IMR-90 (cell line): ENCODE results near the gene CDC42BPA. TPM values are rescaled to one million over a fixed set of nuclear protein-coding genes. Genes with fewer than 3 reads are reported as not detected.

ENCODE experiments used
- ATAC-seq: fragments of 200-7000 bp; cut with Tn5 transposase; 2 replicates; pipeline ENCODE4 v1.9.1; 2020; ENCODE audit warnings: low read depth, mild to moderate bottlenecking, moderate library complexity
- BruUV-seq: library from RNA; stranded (reverse); fragments of 400-500 nt; replicated peaks from 2 replicates; lab custom pipeline; 2021; lab: Mats Ljungman, UMichigan
- CTCF ChIA-PET: fragments of 300-600 bp; formaldehyde crosslinking; extraction: SDS; loops from one replicate; lab custom pipeline; 2021; ENCODE audit warnings: antibody characterized with exemption; lab: Yijun Ruan, JAX
- POLR2A ChIA-PET: fragments of 300-600 bp; sonication (Branson Sonifier 250); formaldehyde crosslinking; loops from one replicate; lab custom pipeline; 2022; ENCODE audit warnings: antibody characterized with exemption; ENCODE audit not compliant: unreplicated experiment; lab: Charles Lee
- DNase-seq: peaks from one replicate; pipeline ENCODE4 v3.0.0; 2013
- H2AFZ ChIP-seq: replicated peaks from 2 replicates; pipeline ENCODE3; 2013; ENCODE audit warnings: low read length, mild to moderate bottlenecking; ENCODE audit not compliant: poor library complexity
- H2AK5ac ChIP-seq: 2 replicates; pipeline ENCODE4 v1.6.1; 2013; ENCODE audit warnings: low read depth, low read length, inconsistent platforms
- H2AK9ac ChIP-seq: replicated peaks from 2 replicates; pipeline ENCODE3; 2013; ENCODE audit warnings: mild to moderate bottlenecking, low read depth, low read length, moderate library complexity; ENCODE audit not compliant: poor library complexity
- H2BK120ac ChIP-seq: 2 replicates; pipeline ENCODE4 v1.6.1; 2013; ENCODE audit warnings: low read depth, low read length, inconsistent platforms
- H2BK15ac ChIP-seq: 3 replicates; pipeline ENCODE4 v1.6.1; 2013; ENCODE audit warnings: low read depth, low read length, inconsistent platforms
- H2BK20ac ChIP-seq: 2 replicates; pipeline ENCODE4 v1.6.1; 2013; ENCODE audit warnings: low read depth, mild to moderate bottlenecking, inconsistent platforms, low read length, moderate library complexity
- H2BK5ac ChIP-seq: 2 replicates; pipeline ENCODE4 v1.6.1; 2013; ENCODE audit warnings: mild to moderate bottlenecking, low read depth, low read length, inconsistent platforms; ENCODE audit not compliant: poor library complexity, severe bottlenecking
- H3K14ac ChIP-seq: replicated peaks from 2 replicates; pipeline ENCODE4 v1.6.1; 2013; ENCODE audit warnings: low read depth, low read length, inconsistent platforms
- H3K18ac ChIP-seq: 2 replicates; pipeline ENCODE4 v1.6.1; 2013; ENCODE audit warnings: low read depth, low read length, control low read depth
- H3K23ac ChIP-seq: 2 replicates; pipeline ENCODE4 v1.6.1; 2013; ENCODE audit warnings: low read depth, low read length, inconsistent platforms
- H3K27ac ChIP-seq: 2 replicates; pipeline ENCODE4 v1.5.1; 2013; ENCODE audit warnings: mild to moderate bottlenecking, control low read depth, low read length; ENCODE audit not compliant: insufficient read depth
- H3K27me3 ChIP-seq: 2 replicates; pipeline ENCODE4 v1.6.1; 2013; ENCODE audit warnings: low read length; ENCODE audit not compliant: control insufficient read depth, insufficient read depth
- H3K36me3 ChIP-seq: 2 replicates; pipeline ENCODE4 v1.6.1; 2013; ENCODE audit warnings: low read length, mixed read lengths; ENCODE audit not compliant: control insufficient read depth, insufficient read depth
- H3K4ac ChIP-seq: 2 replicates; pipeline ENCODE4 v1.6.1; 2013; ENCODE audit warnings: low read depth, low read length, inconsistent platforms
- H3K4me1 ChIP-seq: 2 replicates; pipeline ENCODE4 v1.6.1; 2013; ENCODE audit warnings: low read length, mixed read lengths; ENCODE audit not compliant: control insufficient read depth, insufficient read depth
- H3K4me2 ChIP-seq: 2 replicates; pipeline ENCODE4 v1.6.1; 2013; ENCODE audit warnings: low read depth, mild to moderate bottlenecking, control low read depth, low read length, moderate library complexity
- H3K4me3 ChIP-seq: 2 replicates; pipeline ENCODE4 v1.5.1; 2013; ENCODE audit warnings: low read depth, mild to moderate bottlenecking, control low read depth, low read length, moderate library complexity; ENCODE audit not compliant: insufficient read depth
- H3K56ac ChIP-seq: 2 replicates; pipeline ENCODE4 v1.6.1; 2013; ENCODE audit warnings: low read length, inconsistent platforms; ENCODE audit not compliant: insufficient read depth; ENCODE audit errors: extremely low read depth
- H3K79me1 ChIP-seq, 2 experiments: 2 replicates each; pipeline ENCODE4 v1.6.1; 2013; ENCODE audit warnings: low read length in 2 of 2, inconsistent platforms in 1 of 2, low read depth in 1 of 2
- H3K9ac ChIP-seq: 2 replicates; pipeline ENCODE4 v1.6.1; 2013; ENCODE audit warnings: low read depth, low read length, control low read depth
- H3K9me1 ChIP-seq: 2 replicates; pipeline ENCODE4 v1.6.1; 2013; ENCODE audit warnings: low read length, inconsistent platforms; ENCODE audit not compliant: insufficient read depth
- H3K9me3 ChIP-seq: 2 replicates; pipeline ENCODE4 v1.6.1; 2013; ENCODE audit warnings: low read length; ENCODE audit not compliant: control insufficient read depth, insufficient read depth
- H4K20me1 ChIP-seq: 2 replicates; pipeline ENCODE4 v1.6.1; 2013; ENCODE audit warnings: low read length, inconsistent platforms; ENCODE audit not compliant: insufficient read depth
- H4K5ac ChIP-seq: 2 replicates; pipeline ENCODE4 v1.6.1; 2013; ENCODE audit warnings: mild to moderate bottlenecking, low read depth, low read length, control low read depth
- H4K8ac ChIP-seq, 2 experiments: 2 replicates each; pipeline ENCODE4 v1.6.1; 2013; ENCODE audit warnings: low read depth in 2 of 2, low read length in 2 of 2, control low read depth in 1 of 2, inconsistent platforms in 1 of 2
- H4K91ac ChIP-seq: 2 replicates; pipeline ENCODE4 v1.6.1; 2013; ENCODE audit warnings: low read depth, low read length, inconsistent platforms; ENCODE audit not compliant: insufficient read depth
- BHLHE40 ChIP-seq: fragments of 150-350 bp; IDR thresholded peaks from 2 replicates; pipeline ENCODE4 v1.6.1; 2016; ENCODE audit warnings: mild to moderate bottlenecking, low read depth, low read length
- CEBPB ChIP-seq: IDR thresholded peaks from 2 replicates; pipeline ENCODE4 v1.6.1; 2012; ENCODE audit warnings: low read depth, low read length, improper control_type of control experiment
- CHD1 ChIP-seq: IDR thresholded peaks from 2 replicates; pipeline ENCODE4 v1.6.1; 2012; ENCODE audit warnings: low read depth, low read length, improper control_type of control experiment
- CTCF ChIP-seq: conservative IDR thresholded peaks from 2 replicates; pipeline ENCODE4 v1.5.1; 2012; ENCODE audit warnings: mild to moderate bottlenecking, low read depth, low read length, improper control_type of control experiment
- ELK1 ChIP-seq: fragments of 150-350 bp; IDR thresholded peaks from 2 replicates; pipeline ENCODE4 v1.6.1; 2016; ENCODE audit warnings: low read depth, mild to moderate bottlenecking, low read length, moderate library complexity, borderline replicate concordance
- FOS ChIP-seq: fragments of 150-350 bp; IDR thresholded peaks from 2 replicates; pipeline ENCODE4 v1.6.1; 2016; ENCODE audit warnings: low read depth, low read length
- MAFK ChIP-seq: IDR thresholded peaks from 2 replicates; pipeline ENCODE4 v1.6.1; 2012; ENCODE audit warnings: low read depth, low read length, improper control_type of control experiment
- MAZ ChIP-seq: IDR thresholded peaks from 2 replicates; pipeline ENCODE4 v1.6.1; 2012; ENCODE audit warnings: low read depth, mild to moderate bottlenecking, low read length, improper control_type of control experiment, moderate library complexity, borderline replicate concordance
- MXI1 ChIP-seq: IDR thresholded peaks from 2 replicates; pipeline ENCODE4 v1.6.1; 2012; ENCODE audit warnings: low read depth, mild to moderate bottlenecking, low read length, moderate library complexity, borderline replicate concordance
- NFE2L2 ChIP-seq: fragments of 150-350 bp; IDR thresholded peaks from 2 replicates; pipeline ENCODE4 v1.6.1; 2016; ENCODE audit warnings: low read depth, mild to moderate bottlenecking, low read length
- POLR2A ChIP-seq: IDR thresholded peaks from 2 replicates; pipeline ENCODE4 v1.6.1; 2012; ENCODE audit warnings: mild to moderate bottlenecking, low read depth, low read length
- RAD21 ChIP-seq: IDR thresholded peaks from 2 replicates; pipeline ENCODE4 v1.6.1; 2012; ENCODE audit warnings: low read length, improper control_type of control experiment
- RCOR1 ChIP-seq: IDR thresholded peaks from 2 replicates; pipeline ENCODE4 v1.6.1; 2012; ENCODE audit warnings: mild to moderate bottlenecking, low read length, improper control_type of control experiment; ENCODE audit not compliant: insufficient replicate concordance
- RFX5 ChIP-seq: IDR thresholded peaks from 2 replicates; pipeline ENCODE4 v1.8.0; 2012; ENCODE audit warnings: low read depth, mild to moderate bottlenecking, low read length, moderate library complexity
- SMC3 ChIP-seq: fragments of 150-350 bp; IDR thresholded peaks from 2 replicates; pipeline ENCODE4 v1.6.1; 2016; ENCODE audit warnings: low read depth, mild to moderate bottlenecking, antibody characterized with exemption, low read length, moderate library complexity
- USF2 ChIP-seq: fragments of 150-350 bp; IDR thresholded peaks from 2 replicates; pipeline ENCODE4 v1.6.1; 2017; ENCODE audit warnings: mild to moderate bottlenecking, antibody characterized with exemption, low read length, low read depth
- WGBS, 2 experiments: methylation state at CpG; one replicate each; pipeline versions ENCODE4 v1.1.5 to v1.1.7; 2013; ENCODE audit warnings: missing lambda C conversion rate in 2 of 2; ENCODE audit not compliant: insufficient read length in 1 of 2; ENCODE audit errors: extremely low coverage in 2 of 2; 5-methylcytosine and 5-hydroxymethylcytosine counted together
- dilution Hi-C: fragments of 300-500 bp; cut with HindIII; formaldehyde crosslinking; loops from one replicate; pipeline ENCODE4 v1.14.3; 2018; ENCODE audit warnings: low sequenced_read_pairs; ENCODE audit not compliant: unreplicated experiment
- in situ Hi-C: fragments of 300-500 bp; cut with MboI; formaldehyde crosslinking; loops from 3 replicates; pipeline ENCODE4 v1.14.3; 2019; ENCODE audit warnings: low sequenced_read_pairs, inconsistent platforms, mixed read lengths
- intact Hi-C: fragments of 100-400 bp; cut with micrococcal nuclease; formaldehyde crosslinking; loops from 2 replicates; pipeline ENCODE4 v1.10.0; 2022
- polyA plus RNA-seq, 3 experiments: library from polyadenylated mRNA; depleted of rRNA; stranded (reverse); fragments of >200 nt; gene quantifications; 2 replicates each; pipeline ENCODE4 v1.2.3, GENCODE V29; 2012; ENCODE audit warnings: low replicate concordance in 1 of 3
- total RNA-seq: library from RNA; depleted of rRNA; stranded (reverse); fragments of >200 nt; gene quantifications from 2 replicates; pipeline ENCODE4 v1.2.3, GENCODE V29; 2012

CDC42BPA gene
- total and polyA plus RNA-seq, 2 of the 4 experiments (the other 2 are of a cell fraction): 9.4 to 27.8 TPM

- no peak overlapping the region for H4K8ac ChIP-seq
- H3K4me1 ChIP-seq: no peaks in the 10 kb centered on the region
- H3K9ac ChIP-seq: no peak overlapping the region
- peaks cover 20% of the 10 kb centered on the region for H3K36me3 ChIP-seq
- no peak overlapping the region for H4K91ac ChIP-seq
- no peaks in the 10 kb centered on the region for H4K20me1 ChIP-seq
- no CpG with 5 or more reads among the region's 2 CpGs for WGBS, 2 experiments
- no peak overlapping the region for H2BK5ac ChIP-seq
- no peak overlapping the region for H3K4me3 ChIP-seq
- no peak overlapping the region for H3K23ac ChIP-seq
- dilution Hi-C loops: no loop called here
- no peaks in the 10 kb centered on the region; the same call in 1 of the 2 replicates for H3K9me3 ChIP-seq
- H2AK5ac ChIP-seq: no peak overlapping the region
- H2AFZ ChIP-seq: no peak overlapping the region
- no TSS peak for BruUV-seq
- ATAC-seq: no peak
- no peaks in the 10 kb centered on the region for H3K79me1 ChIP-seq
- POLR2A ChIA-PET: no interaction called here
- H3K4ac ChIP-seq: no peak overlapping the region
- no peak overlapping the region for H3K4me2 ChIP-seq
- intact Hi-C loops: loop anchor here (10.0 kb wide), 1 partner anchor 399 kb away; no protein-coding TSS in a partner anchor
- no peak overlapping the region for H3K18ac ChIP-seq
- H2BK120ac ChIP-seq: no peak overlapping the region
- H4K5ac ChIP-seq: no peak overlapping the region
- no peak overlapping the region for H3K14ac ChIP-seq
- no peak overlapping the region for H2AK9ac ChIP-seq
- CTCF ChIA-PET: interaction anchor here (0.7 kb wide), 1 partner anchor 496 kb away, joined by 3 read pairs; no protein-coding TSS in a partner anchor
- no peak for DNase-seq
- no peak overlapping the region for H2BK15ac ChIP-seq
- H3K9me1 ChIP-seq: 0 out of 2 replicates have a peak, but pooled peaks cover 3% of the 10 kb centered on the region
- no peak overlapping the region for H3K56ac ChIP-seq
- H3K27ac ChIP-seq: no peak overlapping the region
- H2BK20ac ChIP-seq: no peak overlapping the region
- TF ChIP-seq CEBPB (no peak), NFE2L2 (no peak), MAFK (no peak), CTCF (no peak), RFX5 (no peak), POLR2A (no peak), MAZ (no peak), SMC3 (no peak), RAD21 (no peak), CHD1 (no peak), RCOR1 (no peak), BHLHE40 (no peak), USF2 (no peak), MXI1 (no peak), ELK1 (no peak), FOS (no peak)
- H3K27me3 ChIP-seq: no peaks in the 10 kb centered on the region
- in situ Hi-C loops: no loop called here
Observed at GRCh38 chr1:227035316-227035715, 283.0 kb downstream of the CDC42BPA start.
